ENCODE data around the gene ATP8A2.

DNA sequence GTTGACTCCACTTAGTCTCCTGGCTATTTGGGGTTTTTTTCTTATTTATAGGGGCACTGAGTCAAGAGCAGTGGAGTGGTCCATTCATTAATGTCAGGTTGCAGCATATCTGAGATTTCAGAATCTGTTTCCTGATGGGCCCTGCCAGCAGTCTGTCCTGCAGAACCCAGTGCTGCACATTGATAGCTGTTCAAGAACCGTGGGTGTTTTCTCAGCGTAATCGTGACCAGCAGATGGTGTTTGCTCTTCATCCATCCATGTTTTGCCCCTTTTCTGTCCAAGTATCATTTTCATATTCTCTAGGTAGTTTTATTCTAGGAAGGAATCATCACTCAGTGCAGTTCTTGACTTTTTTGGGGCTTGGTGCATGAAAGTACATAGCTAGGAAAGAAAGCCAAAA lies 166.5 kb downstream of the ATP8A2 start:
- TF ChIP-seq, protein P1, sequence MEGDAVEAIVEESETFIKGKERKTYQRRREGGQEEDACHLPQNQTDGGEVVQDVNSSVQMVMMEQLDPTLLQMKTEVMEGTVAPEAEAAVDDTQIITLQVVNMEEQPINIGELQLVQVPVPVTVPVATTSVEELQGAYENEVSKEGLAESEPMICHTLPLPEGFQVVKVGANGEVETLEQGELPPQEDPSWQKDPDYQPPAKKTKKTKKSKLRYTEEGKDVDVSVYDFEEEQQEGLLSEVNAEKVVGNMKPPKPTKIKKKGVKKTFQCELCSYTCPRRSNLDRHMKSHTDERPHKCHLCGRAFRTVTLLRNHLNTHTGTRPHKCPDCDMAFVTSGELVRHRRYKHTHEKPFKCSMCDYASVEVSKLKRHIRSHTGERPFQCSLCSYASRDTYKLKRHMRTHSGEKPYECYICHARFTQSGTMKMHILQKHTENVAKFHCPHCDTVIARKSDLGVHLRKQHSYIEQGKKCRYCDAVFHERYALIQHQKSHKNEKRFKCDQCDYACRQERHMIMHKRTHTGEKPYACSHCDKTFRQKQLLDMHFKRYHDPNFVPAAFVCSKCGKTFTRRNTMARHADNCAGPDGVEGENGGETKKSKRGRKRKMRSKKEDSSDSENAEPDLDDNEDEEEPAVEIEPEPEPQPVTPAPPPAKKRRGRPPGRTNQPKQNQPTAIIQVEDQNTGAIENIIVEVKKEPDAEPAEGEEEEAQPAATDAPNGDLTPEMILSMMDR (conservative IDR thresholded peaks at IDR 0.05) = no peak
- no peak for TF ChIP-seq EZH2 (IDR thresholded peaks at IDR 0.05; ENCODE audit: low read depth)
